NCI-H748 (cell line): ENCODE data around the gene COL6A1.
"Not testable (repeated sequence)": the region's sequence is repeated elsewhere in the genome, so short reads cannot be mapped to it uniquely, and the experiment has no call there.

Experiments
- DNase-seq: peaks from one replicate; lab custom pipeline; 2025; ENCODE audit not compliant: unreplicated experiment; lab: John Stamatoyannopoulos, UW

COL6A1 gene

GRCh38 chr21:45966791-45967394 lies 14.7 kb upstream of the COL6A1 start:
- DNase-seq = no peak

GRCh38 chr21:45969921-45970673 lies 11.5 kb upstream of the COL6A1 start:
- no peak for DNase-seq

GRCh38 chr21:45970674-45971615 lies 10.6 kb upstream of the COL6A1 start:
- peak; percentile 45 for DNase-seq

- no peak for DNase-seq
Measured at GRCh38 chr21:45971616-45972352, 9.8 kb upstream of the COL6A1 start.

DNA sequence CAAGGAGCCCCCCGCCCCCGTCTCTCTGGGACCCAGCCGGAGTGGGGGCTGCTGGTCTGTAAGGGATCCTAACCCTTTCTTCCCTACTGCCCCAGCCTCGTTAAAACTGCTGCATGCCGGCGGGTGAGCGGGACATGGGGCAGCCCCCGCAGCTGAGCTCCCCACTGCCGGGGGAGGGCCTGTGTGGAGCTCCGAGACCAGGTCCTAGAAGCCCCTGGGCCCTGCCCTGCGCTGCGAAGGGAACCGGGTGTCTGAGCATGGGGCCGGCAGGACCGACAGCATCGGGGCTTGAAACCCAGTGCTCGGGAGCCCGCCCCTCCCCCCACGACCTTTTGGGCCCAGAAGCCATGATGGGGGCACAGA lies 9.2 kb upstream of the COL6A1 start:
- DNase-seq = no peak

DNA sequence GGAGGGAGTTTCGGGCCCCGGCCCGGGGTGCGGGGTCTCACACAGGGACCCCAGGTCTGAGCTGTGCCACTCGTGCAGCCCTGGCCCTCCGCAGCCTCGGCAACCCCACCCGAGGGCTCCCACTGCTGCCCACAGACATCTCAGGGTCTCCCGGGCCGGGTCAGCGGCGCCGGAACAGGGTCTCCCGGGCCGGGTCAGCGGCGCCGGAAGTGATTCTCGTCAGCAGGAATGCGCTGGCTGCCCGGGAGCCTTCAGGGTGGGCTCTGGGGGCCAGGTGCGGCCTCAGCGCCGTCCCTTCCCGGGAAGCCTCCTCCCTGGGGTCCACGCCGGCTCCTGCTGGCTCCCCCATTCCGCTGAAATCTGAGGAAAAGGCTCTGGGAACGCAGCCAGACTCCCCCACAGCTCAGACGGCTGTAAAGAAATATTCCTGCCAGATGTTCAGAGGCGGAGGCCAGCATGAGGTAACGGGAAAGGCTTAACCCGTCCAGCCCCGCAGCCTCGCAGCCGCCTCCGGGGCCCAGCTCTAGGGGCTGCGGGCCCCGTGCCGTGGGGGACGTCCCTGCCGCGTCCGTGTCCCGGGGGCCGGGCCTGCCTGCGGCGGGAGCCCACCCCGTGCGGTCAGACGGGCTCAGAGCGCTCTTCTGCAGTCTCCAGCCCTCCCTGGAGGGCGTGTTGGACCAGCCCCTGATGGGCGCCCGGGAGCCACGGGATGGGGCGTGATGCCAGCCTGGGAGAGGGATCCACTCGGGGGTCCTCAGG lies 8.7 kb upstream of the COL6A1 start:
- peak; percentile 40 for DNase-seq

DNA sequence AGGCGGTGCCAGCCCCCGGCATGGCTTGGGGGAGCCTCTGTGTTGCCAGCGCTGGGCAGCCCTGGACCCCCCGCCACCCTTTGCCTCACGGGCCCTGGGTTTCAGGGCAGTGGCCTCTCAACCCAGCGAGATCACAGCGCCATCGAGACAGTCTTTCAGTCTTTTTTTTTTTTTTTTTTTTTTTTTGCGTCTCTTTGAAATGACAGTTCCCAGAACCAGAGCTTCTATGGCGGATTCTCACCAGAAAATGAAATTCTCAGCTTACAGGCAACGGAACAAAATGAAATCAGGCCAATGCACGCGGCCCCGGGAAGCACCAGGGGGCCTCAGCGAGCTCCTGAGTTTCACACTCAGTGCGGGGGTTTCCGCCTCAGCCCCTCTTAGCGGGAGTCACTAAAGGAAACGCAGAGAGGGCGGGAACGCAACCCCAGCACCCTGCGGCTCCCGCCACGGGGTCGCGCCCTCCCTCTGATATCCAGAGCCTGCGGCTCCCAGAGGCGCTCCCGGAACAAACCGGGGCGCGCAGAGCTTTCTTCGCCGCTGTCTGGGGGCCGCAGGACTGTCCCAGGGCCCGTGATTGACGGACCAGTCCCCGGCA lies 8.0 kb upstream of the COL6A1 start:
- DNase-seq = peak; percentile 71

DNA sequence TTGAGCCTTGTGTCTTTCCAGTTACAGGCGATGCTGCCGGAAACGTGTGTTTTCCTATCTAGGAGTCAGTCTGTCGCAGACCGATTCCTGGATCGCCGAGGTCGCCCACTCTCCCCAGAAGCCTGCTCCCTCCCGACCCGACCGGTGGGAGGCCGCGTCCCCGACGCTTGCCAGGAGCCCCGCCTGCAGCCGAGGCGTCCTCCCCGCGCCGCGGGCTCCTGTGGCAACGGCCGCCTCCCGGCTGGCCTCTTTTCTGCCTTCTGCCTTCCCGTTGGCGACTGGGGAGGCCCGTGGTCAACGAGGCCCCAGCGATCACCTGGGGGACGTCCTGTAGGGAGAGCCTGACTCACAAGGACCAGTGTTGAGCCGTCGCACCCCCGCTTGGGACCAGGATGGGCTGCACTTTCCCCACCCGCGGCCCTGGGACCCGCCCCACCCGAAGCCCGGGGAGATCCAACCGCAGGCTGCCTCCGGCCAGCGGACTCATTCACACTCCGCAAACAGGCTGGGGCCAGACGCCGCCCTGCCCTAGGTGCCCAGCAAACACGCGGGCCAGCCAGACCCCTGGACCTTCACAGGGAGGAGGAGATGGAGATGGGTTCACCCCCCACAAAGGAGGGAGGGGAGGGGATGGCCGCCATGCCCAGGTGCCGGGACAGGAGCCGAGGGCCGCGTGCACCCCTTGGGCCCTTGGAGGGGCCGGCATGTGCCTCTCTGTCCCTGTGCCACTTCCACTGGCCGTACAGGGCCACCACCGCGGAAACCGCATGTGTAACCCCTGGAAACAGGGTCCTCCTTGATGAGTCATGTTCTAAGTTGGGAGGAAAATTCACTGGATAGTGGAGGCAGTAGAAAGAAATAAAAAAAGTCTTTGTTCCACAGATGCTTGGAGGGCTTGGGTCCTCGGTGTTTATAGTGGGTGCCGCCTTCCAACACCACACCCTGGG lies 7.2 kb upstream of the COL6A1 start:
- DNase-seq = peak; percentile 71

DNA sequence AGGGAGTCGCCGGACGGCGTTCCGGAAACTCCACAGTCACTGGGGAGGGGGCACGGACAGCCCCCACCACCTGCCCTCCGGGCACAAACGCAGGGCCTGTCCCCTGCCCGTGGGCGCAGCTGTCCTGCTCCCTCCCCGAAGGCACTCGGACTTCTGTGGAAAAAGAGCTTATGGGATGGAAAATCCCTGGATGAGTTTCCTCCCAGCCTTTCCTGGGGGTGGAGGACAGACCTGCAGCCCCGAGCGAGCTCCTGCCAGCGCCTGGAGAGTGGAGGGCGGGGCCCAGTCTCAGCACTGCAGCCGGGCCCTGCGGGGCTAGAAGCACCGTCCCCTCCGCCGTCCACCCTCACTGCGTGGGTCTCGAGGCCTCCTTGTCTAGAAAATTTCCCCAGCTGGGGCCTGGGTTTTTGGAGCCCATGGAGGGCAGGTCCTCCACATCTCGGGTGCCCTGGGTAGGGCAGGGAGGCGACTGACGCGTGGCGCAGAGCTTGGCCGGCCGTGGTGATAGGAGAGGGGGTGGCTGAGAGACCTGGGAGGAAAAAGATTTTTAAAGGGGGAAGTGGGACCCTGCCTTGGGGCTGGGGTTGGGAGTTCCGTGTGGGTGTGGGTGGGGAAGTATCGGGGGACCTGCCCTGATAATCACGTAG lies 6.4 kb upstream of the COL6A1 start:
- no peak for DNase-seq

DNA sequence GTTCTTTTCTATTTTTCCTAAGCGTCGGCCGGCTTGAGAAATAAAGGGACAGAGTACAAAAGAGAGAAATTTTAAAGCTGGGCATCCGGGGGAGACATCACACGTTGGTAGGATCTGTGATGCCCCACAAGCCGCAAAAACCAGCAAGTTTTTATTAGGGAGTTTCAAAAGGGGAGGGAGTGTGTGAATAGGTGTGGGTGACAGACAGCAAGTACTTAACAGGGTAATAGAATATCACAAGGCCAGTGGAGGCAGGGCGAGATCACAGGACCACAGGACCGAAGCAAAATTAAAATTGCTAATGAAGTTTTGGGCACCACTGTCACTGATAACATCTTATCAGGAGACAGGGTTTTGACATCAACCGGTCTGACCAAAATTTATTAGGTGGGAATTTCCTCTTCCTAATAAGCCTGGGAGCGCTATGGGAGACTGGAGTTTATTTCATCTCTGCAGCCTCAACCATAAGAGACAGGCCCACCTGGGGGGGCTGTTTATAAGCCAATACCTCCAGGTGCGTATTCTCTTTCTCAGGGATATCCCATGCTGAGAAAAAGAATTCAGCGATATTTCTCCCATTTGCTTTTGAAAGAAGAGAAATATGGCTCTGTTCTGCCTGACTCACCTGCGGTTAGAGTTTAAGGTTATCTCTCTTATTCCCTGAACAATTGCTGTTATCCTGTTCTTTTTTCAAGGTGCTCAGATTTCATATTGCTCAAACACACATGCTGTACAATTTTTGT lies 5.7 kb upstream of the COL6A1 start:
- not testable (repeated sequence) for DNase-seq

DNA sequence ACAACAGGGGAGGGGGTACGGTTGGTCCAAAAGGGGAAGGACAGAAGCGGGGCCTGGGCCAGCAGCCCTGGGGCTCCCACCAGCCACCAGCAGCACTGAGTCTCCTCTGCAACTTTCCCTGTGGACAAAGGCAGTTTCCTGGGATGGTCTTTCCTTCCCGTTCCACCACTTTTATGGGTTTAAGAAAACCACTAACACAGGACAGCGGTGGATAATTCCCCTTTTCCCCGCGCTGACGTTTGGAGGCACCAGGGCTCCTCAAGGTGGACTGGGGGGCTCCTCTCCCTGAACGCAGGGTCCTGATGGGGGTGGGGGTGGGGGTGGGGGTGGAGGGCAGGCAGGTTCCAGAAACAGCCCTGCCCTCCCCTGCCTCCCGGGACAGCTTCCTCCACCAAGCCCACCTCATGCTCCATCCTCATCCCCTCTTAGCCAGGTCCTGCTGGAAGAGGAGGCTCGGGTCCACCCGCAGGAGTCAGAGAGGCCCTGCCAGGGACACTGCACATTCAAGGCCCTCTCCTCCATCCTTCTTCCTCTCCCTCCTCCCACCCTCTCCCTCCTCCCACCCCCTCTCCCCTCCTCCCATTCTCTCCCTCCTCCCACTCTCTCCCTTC lies 4.8 kb upstream of the COL6A1 start:
- no peak for DNase-seq

- no peak for DNase-seq
Measured at GRCh38 chr21:45977396-45977795, 4.2 kb upstream of the COL6A1 start.

GRCh38 chr21:45979141-45979631 lies 2.4 kb upstream of the COL6A1 start:
- no peak for DNase-seq

DNA sequence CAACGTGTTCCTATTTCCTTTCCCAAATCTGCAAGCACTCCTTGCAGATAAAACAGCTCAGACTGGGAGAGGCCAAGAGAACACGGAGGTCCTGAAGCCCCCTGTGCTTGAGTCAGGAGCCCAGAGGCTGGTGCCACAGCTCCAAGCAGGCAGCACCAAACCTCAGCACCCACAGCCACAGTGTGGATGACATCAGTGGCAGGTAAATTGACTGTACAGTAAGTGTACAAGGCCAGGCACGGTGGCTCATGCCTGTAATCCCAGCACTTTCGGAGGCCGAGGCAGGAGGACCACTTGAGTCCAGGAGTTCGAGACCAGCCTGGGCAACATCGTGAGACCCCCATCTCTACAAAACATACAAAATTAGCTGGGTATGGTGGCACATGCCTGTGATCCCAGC lies 1.9 kb upstream of the COL6A1 start:
- no peak for DNase-seq

GRCh38 chr21:45980271-45980670 lies 1.3 kb upstream of the COL6A1 start:
- no peak for DNase-seq

GRCh38 chr21:45980697-45981096 lies 873 bp upstream of the COL6A1 start:
- no peak for DNase-seq
